ENCODE data around the gene PXDC1. TPM values are rescaled to one million over a fixed set of nuclear protein-coding genes. Genes with fewer than 3 reads are reported as not detected.

Gene PXDC1
- total and polyA plus RNA-seq, 7 donors = 9.0 to 116 (median 46.7) TPM

- TF ChIP-seq EP300 (IDR thresholded peaks at IDR 0.05) (no peak), CTCF (IDR thresholded peaks at IDR 0.05) (no peak), POLR2A (IDR thresholded peaks at IDR 0.05) (no peak), POLR2AphosphoS5 (IDR thresholded peaks at IDR 0.05) (no peak)
- H3K36me3 ChIP-seq = no peaks in the 10 kb centered on the region
- intact Hi-C loops (cut with DNase I) = no loop called here
- 95 to 96% methylated on average over 5 of the region's 5 CpGs for WGBS, 2 donors
- H3K9me3 ChIP-seq = no peaks in the 10 kb centered on the region
- no peaks in the 10 kb centered on the region for H3K4me1 ChIP-seq
- H3K27ac ChIP-seq = no peak overlapping the region
- no peak for DNase-seq
- H3K4me3 ChIP-seq = no peak overlapping the region
- H3K27me3 ChIP-seq = no peaks in the 10 kb centered on the region
Measured at GRCh38 chr6:3698021-3698420, 53.5 kb downstream of the PXDC1 start.

GRCh38 chr6:3697609-3698008 lies 53.9 kb downstream of the PXDC1 start:
- no peaks in the 10 kb centered on the region for H3K4me1 ChIP-seq
- no peaks in the 10 kb centered on the region for H3K27me3 ChIP-seq
- DNase-seq = no peak
- H3K4me3 ChIP-seq = no peak overlapping the region
- no peaks in the 10 kb centered on the region for H3K36me3 ChIP-seq
- H3K9me3 ChIP-seq = no peaks in the 10 kb centered on the region
- intact Hi-C loops (cut with DNase I) = no loop called here
- 94 to 98% methylated on average over 1 of the region's 1 CpG for WGBS, 2 donors
- no peak overlapping the region for H3K27ac ChIP-seq
- TF ChIP-seq POLR2A (IDR thresholded peaks at IDR 0.05) (no peak), EP300 (IDR thresholded peaks at IDR 0.05) (no peak), POLR2AphosphoS5 (IDR thresholded peaks at IDR 0.05) (no peak), CTCF (IDR thresholded peaks at IDR 0.05) (no peak)

DNA sequence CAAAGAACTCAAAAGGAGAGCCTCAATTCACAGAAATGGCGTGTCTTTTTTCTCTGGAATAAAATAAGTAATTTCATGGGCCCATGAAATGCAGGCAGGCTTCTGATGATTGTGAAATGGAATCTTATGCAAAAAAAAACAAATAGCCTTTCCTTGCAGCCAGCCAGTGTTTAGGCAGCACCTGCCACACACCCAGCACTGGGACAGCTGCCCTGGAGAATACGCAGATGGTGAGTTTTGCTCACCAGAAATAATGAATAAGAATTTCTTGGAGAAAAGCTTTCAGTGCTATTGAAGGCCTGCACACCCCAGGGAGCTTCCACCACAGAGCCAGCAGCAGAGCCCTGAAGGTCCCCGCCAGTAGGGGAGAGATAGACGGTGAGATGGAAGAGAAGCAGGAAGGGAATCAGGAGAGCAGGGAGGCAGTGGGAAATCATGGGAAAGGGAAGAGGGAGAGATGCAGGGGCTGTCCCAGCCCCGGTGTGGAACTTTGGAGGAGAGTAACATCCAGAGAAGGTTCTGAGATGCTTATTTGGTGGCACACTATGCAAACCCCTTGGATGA lies 54.9 kb downstream of the PXDC1 start:
- no peaks in the 10 kb centered on the region for H3K9me3 ChIP-seq
- H3K27me3 ChIP-seq = no peaks in the 10 kb centered on the region
- TF ChIP-seq POLR2AphosphoS5 (IDR thresholded peaks at IDR 0.05) = no peak
- no peak for DNase-seq
- H3K27ac ChIP-seq = no peak overlapping the region
- no peak overlapping the region for H3K4me3 ChIP-seq
- H3K4me1 ChIP-seq = no peaks in the 10 kb centered on the region
- 88 to 89% methylated on average over 5 of the region's 5 CpGs for WGBS, 2 donors
- intact Hi-C loops (cut with DNase I) = no loop called here
- no peaks in the 10 kb centered on the region for H3K36me3 ChIP-seq

DNA sequence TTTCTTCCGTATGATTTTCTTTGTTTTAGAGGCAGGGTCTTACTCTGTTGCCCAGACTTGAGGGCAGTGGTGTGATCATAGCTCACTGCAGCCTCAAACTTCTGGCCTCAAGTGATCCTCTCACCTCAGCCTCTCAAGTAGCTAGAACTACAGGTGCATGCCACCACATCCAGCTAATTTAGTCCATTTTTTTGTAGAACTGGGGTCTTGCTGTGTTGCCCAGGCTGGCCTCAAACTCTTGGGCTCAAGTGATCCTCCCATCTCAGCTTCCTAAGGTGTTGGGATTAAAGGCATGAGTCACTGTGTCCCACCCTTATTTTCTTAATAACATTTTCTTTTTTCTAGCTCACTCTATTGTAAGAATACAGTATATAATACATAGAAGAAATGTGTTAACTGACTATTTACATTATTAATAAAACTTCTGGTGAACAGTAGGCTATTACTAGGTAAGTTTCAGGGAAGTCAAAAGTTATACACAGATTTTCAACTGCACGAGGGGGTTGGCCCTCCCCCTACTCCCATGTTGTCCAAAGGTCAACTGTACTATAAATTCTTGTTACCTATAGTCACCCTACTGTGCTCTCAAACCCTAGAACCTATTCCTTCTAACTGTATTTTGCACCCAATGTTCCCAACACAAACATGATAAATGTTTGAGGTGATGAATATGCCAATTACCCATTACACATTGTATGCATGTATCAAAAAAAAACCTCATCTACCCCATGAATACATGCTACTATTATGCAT lies 56.3 kb downstream of the PXDC1 start:
- no peaks in the 10 kb centered on the region for H3K4me1 ChIP-seq
- no peak for DNase-seq
- H3K36me3 ChIP-seq = no peaks in the 10 kb centered on the region
- no peak overlapping the region for H3K4me3 ChIP-seq
- 53 to 77% methylated on average over 2 of the region's 2 CpGs for WGBS, 2 donors
- H3K9me3 ChIP-seq = no peaks in the 10 kb centered on the region
- no peaks in the 10 kb centered on the region for H3K27me3 ChIP-seq
- intact Hi-C loops (cut with DNase I) = no loop called here
- H3K27ac ChIP-seq = no peak overlapping the region
- TF ChIP-seq EP300 (IDR thresholded peaks at IDR 0.05) = no peak
- TF ChIP-seq POLR2A (IDR thresholded peaks at IDR 0.05) = no peak
- no peak for TF ChIP-seq POLR2AphosphoS5 (IDR thresholded peaks at IDR 0.05)
- TF ChIP-seq CTCF (IDR thresholded peaks at IDR 0.05) = no peak

DNA sequence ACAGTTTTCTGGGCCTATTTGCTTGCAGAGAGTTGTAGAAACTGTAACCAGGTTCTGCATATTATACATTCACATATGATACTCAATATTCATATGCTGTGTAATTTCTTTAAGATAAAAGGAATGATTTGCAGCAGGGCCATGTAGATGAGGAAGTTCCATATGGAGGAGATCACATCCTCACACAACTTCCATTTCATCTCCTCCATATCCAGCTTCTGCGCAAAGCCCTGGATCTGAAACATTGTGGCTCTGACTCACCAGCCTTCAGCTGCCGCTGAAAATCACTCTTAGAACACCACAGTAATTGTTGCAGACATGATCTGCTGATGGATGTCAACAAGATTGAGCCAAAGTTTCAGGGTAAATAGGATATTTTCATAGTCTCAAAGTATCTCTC lies 57.7 kb downstream of the PXDC1 start:
- H3K4me1 ChIP-seq = no peaks in the 10 kb centered on the region
- no peaks in the 10 kb centered on the region for H3K36me3 ChIP-seq
- H3K27ac ChIP-seq = no peak overlapping the region
- TF ChIP-seq POLR2AphosphoS5 (IDR thresholded peaks at IDR 0.05) = no peak
- no peak for TF ChIP-seq CTCF (IDR thresholded peaks at IDR 0.05)
- no peak for TF ChIP-seq POLR2A (IDR thresholded peaks at IDR 0.05)
- no peak for TF ChIP-seq EP300 (IDR thresholded peaks at IDR 0.05)
- no peak for DNase-seq
- intact Hi-C loops (cut with DNase I) = no loop called here
- H3K27me3 ChIP-seq = no peaks in the 10 kb centered on the region
- no peak overlapping the region for H3K4me3 ChIP-seq
- WGBS, 2 donors = 96 to 98% methylated on average over 2 of the region's 2 CpGs
- H3K9me3 ChIP-seq = no peaks in the 10 kb centered on the region
